Mucosa of rectum (tissue), 2 donors: ENCODE results near the gene EBLN2.

ENCODE experiments used
- H3K27ac ChIP-seq, 2 donors: one replicate each; pipeline ENCODE4 v1.7.0; 2013; ENCODE audit warnings: inconsistent platforms in 2 of 2, low read depth in 2 of 2, low read length in 2 of 2
- H3K27me3 ChIP-seq, 2 donors: one replicate each; pipeline ENCODE4 v1.7.0; 2013; ENCODE audit warnings: low read length in 2 of 2; ENCODE audit not compliant: control insufficient read depth in 2 of 2, insufficient read depth in 2 of 2
- H3K36me3 ChIP-seq, 2 donors: one replicate each; pipeline ENCODE4 v1.7.0; 2013; ENCODE audit warnings: low read length in 2 of 2; ENCODE audit not compliant: control insufficient read depth in 2 of 2, insufficient read depth in 2 of 2
- H3K4me1 ChIP-seq, 2 donors: one replicate each; pipeline ENCODE4 v1.7.0; 2013; ENCODE audit warnings: low read length in 2 of 2, mild to moderate bottlenecking in 1 of 2; ENCODE audit not compliant: control insufficient read depth in 2 of 2, insufficient read depth in 2 of 2
- H3K4me3 ChIP-seq, 2 donors: one replicate each; pipeline ENCODE4 v1.7.0; 2013; ENCODE audit warnings: low read length in 2 of 2
- H3K9ac ChIP-seq, 2 donors: one replicate each; pipeline ENCODE4 v1.7.0; 2013; ENCODE audit warnings: low read length in 2 of 2, low read depth in 1 of 2, mild to moderate bottlenecking in 1 of 2
- H3K9me3 ChIP-seq, 2 donors: one replicate each; pipeline ENCODE4 v1.7.0; 2013; ENCODE audit warnings: low read length in 2 of 2; ENCODE audit not compliant: control insufficient read depth in 2 of 2
- donor health status: healthy.
- donor health status: Normal muscosa, but diverticular disease.

Gene EBLN2

DNA sequence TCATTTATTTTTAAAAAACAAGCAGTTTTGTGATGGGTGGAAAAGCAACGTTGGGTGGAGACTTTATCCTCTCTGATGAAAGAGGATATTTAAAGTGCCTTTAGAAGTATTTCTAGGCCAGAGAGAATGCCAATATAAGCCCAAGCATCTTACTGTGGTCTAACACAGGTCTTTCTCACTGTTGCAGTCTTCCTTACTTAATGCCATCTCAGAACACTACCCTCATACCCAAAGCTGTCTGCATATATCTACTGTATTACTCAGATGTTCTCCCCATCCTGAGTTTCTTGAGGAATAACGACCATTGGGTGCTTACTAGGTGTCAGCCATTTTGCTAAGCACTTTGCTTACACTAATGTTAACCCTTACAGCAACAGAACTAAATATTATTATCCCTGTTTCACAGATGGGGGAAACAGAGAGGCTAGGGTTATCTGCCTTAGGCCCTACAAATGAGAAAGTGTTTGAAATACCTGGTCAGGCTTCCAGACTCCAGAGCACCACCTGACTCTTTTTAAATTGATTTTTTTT lies 29.8 kb upstream of the EBLN2 start:
- no peaks in the 10 kb centered on the region for H3K9me3 ChIP-seq
- no peaks in the 10 kb centered on the region for H3K27me3 ChIP-seq
- no peak overlapping the region for H3K4me3 ChIP-seq
- peaks cover 13 to 15% of the 10 kb centered on the region in 2 donors for H3K4me1 ChIP-seq
- H3K9ac ChIP-seq = no peak overlapping the region
- no peak overlapping the region for H3K27ac ChIP-seq
- H3K36me3 ChIP-seq = no peaks in the 10 kb centered on the region

DNA sequence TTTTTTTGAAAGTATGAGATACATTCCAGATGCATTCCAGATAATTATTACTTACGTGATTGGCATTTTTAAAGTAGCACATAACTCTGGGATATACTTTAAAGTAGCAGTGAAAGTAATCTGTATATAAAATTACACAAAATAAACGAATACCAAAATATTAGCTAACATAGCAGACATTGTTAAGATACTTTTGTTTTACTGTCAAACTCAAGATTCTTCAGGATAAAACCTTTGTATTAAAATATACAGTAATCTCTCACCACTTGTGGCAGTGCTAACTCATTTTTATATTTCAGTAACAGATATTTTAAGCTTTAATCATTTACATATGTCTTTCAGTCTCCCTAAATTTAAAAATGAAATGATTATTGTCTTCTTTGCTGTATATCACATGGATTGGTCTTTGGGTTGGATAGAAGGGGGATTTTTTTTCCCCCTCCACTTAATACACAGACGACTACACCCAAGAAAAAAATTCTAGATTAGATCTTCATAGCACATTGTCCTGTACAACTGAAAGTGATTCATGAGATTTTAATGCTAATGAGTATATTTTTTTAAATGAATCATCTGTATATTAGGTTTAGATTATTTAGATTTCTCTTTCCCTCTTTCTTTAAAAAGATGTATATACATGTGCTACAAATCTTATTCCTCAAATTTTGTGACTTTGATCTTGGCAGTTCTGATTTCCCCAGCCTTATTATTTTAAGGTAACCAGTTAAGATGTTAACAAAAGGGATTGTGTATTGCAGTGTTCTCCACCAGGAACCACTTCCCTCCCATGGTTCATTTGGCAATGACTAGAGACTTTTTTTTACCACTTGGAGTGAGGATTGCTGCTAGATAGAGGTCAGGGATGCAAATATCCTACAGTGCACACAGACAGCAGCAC lies 24.5 kb upstream of the EBLN2 start:
- peaks cover 0 to 12% of the 10 kb centered on the region in 2 donors for H3K4me1 ChIP-seq
- no peaks in the 10 kb centered on the region for H3K36me3 ChIP-seq
- H3K27ac ChIP-seq = no peak overlapping the region
- no peaks in the 10 kb centered on the region for H3K27me3 ChIP-seq
- H3K4me3 ChIP-seq = no peak overlapping the region
- no peak overlapping the region for H3K9ac ChIP-seq
- no peaks in the 10 kb centered on the region for H3K9me3 ChIP-seq

DNA sequence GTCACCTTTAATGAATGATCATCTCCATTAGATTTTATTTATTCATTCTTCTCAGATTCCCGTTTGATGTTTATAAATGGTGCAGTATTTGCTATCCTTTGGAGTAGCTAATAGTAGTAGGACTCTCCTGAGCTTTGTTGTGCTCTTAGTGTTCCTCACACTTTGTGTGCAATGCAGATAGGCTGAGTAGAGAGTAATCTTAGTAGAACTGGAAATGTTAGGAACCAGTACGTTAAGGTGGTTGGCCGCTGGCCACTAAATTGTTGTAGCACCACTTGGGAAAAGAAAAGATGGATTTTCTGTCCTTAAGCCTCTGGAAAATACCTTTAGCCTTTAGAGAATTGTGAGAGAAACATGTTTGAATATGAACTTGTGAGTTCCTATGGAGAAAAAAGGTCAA lies 19.9 kb upstream of the EBLN2 start:
- Histone ChIP-seq H3K27ac (no peak overlapping the region), H3K9ac (no peak overlapping the region), H3K4me1 (peaks cover 0 to 5% of the 10 kb centered on the region in 2 donors), H3K4me3 (no peak overlapping the region), H3K36me3 (no peaks in the 10 kb centered on the region), H3K27me3 (no peaks in the 10 kb centered on the region), H3K9me3 (no peaks in the 10 kb centered on the region)

DNA sequence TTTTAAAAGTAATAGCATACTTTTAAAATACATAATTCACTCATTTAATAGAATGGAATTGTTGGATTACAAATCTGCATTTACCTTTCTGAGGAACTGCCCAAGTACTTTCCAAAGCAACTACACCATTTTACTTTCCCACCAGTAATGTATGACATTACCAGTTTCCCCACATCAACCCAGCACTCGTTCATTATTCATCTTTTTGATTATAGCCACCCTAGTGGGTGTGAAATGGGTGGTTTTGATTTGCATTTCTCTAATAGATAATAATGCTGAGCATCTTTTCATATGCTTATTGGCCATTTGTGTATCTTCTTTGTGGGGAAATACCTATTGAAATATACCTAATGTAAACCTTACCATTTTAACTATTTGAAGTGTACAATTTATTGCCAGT lies 18.0 kb upstream of the EBLN2 start:
- no peak overlapping the region for H3K27ac ChIP-seq

DNA sequence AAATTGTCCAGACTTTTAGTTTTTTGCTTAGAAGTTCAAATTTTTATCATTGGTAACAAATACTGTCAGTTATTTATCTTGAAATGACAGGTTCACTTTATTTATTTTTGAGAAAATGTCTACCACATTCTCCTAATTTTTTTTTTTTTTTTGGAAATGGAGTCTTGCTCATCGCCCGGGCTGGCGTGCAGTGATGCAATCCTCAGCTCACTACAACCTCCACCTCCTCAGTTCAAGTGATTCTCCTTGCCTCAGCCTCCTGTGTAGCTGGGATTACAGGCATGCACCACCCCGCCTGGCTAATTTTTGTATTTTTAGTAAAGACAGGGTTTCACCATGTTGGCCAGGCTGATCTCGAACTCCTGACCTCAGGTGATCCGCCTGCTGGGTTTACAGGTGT lies 16.1 kb upstream of the EBLN2 start:
- Histone ChIP-seq H3K27ac (no peak overlapping the region), H3K9ac (no peak overlapping the region), H3K4me1 (peaks cover 2 to 6% of the 10 kb centered on the region in 2 donors), H3K27me3 (no peaks in the 10 kb centered on the region), H3K9me3 (no peaks in the 10 kb centered on the region), H3K36me3 (peaks cover 0 to 2% of the 10 kb centered on the region in 2 donors), H3K4me3 (no peak overlapping the region)

More for the DNA sequence above, 18.0 kb upstream of the EBLN2 start:
- Histone ChIP-seq H3K4me1 (peaks cover 2 to 3% of the 10 kb centered on the region in 2 donors), H3K27me3 (no peaks in the 10 kb centered on the region), H3K36me3 (peaks cover 0 to 2% of the 10 kb centered on the region in 2 donors), H3K9me3 (no peaks in the 10 kb centered on the region), H3K9ac (no peak overlapping the region), H3K4me3 (no peak overlapping the region)

DNA sequence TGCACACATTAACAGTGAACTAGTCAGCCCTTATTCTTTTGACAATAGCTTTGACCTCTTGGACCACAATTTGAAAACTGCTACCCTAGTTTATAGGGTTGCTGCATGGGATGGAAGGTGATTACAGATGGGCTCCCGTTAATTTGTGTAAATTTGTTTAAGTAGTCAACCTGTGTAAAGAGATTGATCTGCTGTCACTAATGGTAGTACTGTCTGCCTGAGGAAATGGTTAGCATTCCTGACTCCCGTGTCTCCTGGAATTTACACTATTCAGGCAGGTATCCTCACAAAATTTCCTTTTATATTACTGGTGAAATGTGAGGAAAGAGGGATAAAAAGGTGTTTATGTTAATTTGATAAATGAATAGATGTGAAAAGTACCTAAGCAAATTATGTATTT lies 15.3 kb upstream of the EBLN2 start:
- no peak overlapping the region for H3K9ac ChIP-seq
- no peak overlapping the region for H3K27ac ChIP-seq
- peaks cover 0 to 6% of the 10 kb centered on the region in 2 donors for H3K4me1 ChIP-seq
- H3K36me3 ChIP-seq = peaks cover 0 to 2% of the 10 kb centered on the region in 2 donors
- H3K27me3 ChIP-seq = no peaks in the 10 kb centered on the region
- no peaks in the 10 kb centered on the region for H3K9me3 ChIP-seq
- H3K4me3 ChIP-seq = no peak overlapping the region

DNA sequence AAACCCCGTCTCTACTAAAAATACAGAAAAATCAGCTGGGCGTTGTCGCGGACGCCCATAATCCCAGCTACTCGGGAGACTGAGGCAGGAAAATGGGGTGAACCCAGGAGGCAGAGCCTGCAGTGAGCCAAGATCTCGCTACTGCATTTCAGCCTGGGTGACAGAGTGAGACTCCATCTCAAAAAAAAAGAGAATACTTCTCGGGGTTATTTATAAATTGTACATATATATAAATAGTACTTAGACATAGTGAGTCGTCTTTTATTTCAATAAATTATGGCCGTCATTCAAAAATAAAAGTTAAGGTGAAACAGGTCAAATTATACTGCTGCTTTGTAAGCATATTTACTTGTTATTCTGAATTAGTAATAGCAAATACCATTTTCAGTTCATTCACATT lies 12.1 kb upstream of the EBLN2 start:
- Histone ChIP-seq H3K4me1 (peaks cover 3 to 13% of the 10 kb centered on the region in 2 donors), H3K4me3 (no peak overlapping the region), H3K9ac (no peak overlapping the region), H3K9me3 (no peaks in the 10 kb centered on the region), H3K27ac (no peak overlapping the region), H3K36me3 (peaks cover 0 to 2% of the 10 kb centered on the region in 2 donors), H3K27me3 (no peaks in the 10 kb centered on the region)

DNA sequence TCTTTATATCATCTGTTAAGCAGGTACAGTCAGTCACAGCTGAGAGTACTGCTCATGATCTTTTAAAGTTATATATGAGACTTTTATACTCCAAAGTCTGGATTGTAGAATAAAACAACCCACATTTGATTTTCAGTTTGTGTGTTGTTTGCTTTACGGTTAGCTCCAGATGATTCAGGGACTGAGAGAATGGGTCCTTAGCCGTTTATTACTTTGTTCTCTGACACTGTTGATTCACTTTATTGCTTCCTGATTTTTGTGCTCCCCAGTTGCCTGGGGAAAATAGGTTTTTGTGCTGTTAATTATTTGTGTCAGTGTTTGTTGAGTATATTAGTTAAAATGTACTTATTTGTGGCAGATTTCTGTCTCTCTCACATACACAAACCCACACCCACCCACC lies 8.6 kb upstream of the EBLN2 start:
- Histone ChIP-seq H3K9me3 (no peaks in the 10 kb centered on the region), H3K27me3 (no peaks in the 10 kb centered on the region), H3K4me1 (peaks cover 14 to 17% of the 10 kb centered on the region in 2 donors), H3K9ac (no peak overlapping the region), H3K36me3 (peaks cover 0 to under 1% of the 10 kb centered on the region in 2 donors), H3K4me3 (no peak overlapping the region), H3K27ac (peak overlapping the region in 1 of 2 donors; percentile 20)

DNA sequence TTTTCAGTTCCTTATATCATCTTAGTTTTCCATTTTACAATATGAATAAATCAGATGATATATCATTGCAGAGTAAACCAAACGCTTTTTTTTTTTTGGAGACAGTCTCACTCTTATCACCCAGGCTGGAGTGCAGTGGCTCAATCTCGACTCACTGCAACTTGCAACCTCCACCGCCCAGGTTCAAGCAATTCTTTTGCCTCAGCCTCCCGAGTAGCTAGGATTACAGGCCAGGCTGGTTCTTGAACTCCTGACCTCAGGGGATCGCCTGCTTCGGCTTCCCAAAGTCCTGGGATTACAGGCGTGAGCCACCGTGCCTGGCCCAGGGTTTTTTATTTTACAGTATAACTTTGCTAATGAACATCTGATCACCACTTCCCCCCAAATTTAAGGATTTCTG lies 5.9 kb upstream of the EBLN2 start:
- Histone ChIP-seq H3K4me3 (no peak overlapping the region), H3K36me3 (peaks cover 4 to 5% of the 10 kb centered on the region in 2 donors), H3K4me1 (peaks cover 12 to 14% of the 10 kb centered on the region in 2 donors), H3K27ac (no peak overlapping the region), H3K9ac (no peak overlapping the region), H3K9me3 (no peaks in the 10 kb centered on the region), H3K27me3 (no peaks in the 10 kb centered on the region)

DNA sequence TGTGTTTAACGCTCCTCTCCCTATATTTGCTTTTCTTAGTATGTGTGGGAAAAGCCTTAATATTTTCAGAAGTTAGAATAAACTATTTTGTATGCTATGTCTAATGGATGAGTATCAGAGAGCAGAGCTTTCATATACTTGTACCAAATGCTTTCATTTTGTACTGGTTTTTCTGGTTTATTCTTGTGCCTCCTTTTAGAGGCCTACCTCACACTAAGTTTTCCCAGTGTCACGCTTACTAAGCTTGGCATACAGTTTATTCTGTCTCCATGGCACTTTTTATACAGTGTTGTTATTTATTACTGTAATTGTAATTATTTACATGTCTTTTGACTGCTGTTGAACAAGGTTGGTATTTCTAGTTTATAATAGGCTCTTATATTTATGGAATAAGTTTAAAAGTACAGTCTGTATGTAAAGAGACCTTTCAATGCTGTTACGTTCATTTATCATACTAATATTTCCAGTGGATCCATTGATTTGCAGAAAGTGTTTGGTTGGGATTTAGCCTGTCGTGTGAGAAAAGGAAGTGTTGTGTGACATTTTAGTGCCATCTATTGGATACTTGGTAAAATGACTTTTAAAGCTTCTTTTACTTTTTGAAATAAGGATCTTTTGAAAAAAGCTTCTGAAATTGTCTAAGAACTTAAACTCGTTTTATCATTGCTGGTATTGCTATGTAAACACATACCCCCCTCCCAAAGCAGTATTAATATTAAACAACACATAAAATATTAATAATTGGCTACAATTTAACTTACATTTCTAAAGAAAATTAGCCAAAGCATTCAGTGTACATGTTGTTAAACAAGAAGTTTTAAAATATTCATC lies 5.2 kb upstream of the EBLN2 start:
- Histone ChIP-seq H3K27me3 (no peaks in the 10 kb centered on the region), H3K9me3 (no peaks in the 10 kb centered on the region), H3K4me3 (no peak overlapping the region), H3K27ac (no peak overlapping the region), H3K4me1 (peaks cover 12 to 14% of the 10 kb centered on the region in 2 donors), H3K36me3 (peaks cover 5% of the 10 kb centered on the region in 2 donors), H3K9ac (no peak overlapping the region)
